LoVo (cell line): ENCODE measurements around the gene SH3BGR.

Source experiments
- DNase-seq: peaks from one replicate; pipeline ENCODE4 v3.0.0-alpha.2; 2016; ENCODE audit warnings: low spot score

Gene SH3BGR

DNA sequence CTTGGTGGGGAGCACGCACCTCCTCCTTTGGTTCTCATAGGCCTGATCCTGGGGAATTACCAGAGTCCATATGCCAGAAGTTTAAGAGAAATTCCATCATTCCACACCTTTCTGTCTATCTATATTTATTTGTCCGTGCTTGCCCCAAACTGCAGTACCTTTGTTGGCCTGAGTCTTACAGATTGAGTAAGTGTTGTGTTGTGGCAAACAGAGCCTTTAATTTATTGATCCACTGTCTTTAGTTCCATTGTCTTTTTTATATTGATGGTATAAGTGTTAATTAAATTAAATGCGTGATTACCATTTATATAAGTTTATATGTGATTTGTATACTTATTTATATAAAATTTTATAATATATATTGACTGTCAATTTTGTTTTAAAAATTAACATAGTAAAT lies 4.9 kb downstream of the SH3BGR start:
- no peak for DNase-seq

DNA sequence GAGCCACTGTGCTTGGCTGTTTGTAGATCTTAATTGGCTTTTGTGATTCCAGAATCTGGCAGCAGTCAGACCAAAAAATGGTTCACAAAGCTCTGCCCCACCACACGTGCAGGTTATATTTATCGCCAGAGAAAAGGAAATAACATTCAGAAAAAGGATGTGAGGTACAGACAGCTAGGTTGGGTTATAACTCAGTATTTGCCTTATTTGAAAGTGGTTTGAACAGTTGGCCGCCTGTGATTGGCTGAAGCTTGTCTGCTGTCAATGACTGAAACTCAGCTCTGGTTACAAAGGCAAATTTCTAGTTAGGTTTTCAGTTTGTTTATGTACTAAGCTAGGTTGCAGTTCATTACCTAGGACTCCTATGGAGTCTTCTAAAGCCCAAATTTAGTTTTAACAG lies 9.6 kb downstream of the SH3BGR start:
- no peak for DNase-seq

DNA sequence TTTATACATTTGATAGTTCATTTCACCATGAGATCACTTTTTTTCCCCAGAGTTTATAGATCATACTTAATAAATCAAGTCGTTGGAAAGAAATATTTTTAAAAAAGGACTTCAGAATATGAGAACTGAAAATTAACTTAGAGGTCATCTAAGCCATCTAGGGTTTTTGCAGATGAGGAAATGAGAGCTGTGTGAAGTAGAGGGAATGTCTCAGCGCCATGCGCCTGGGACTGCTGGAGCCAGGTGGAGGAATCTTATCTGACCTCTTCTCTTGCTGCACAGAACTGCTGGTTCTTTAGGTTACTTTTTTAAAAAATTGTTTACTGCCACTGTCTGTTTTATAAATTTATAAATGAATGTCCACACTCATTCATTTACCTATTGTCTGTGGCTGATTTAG lies 11.5 kb downstream of the SH3BGR start:
- no peak for DNase-seq

DNA sequence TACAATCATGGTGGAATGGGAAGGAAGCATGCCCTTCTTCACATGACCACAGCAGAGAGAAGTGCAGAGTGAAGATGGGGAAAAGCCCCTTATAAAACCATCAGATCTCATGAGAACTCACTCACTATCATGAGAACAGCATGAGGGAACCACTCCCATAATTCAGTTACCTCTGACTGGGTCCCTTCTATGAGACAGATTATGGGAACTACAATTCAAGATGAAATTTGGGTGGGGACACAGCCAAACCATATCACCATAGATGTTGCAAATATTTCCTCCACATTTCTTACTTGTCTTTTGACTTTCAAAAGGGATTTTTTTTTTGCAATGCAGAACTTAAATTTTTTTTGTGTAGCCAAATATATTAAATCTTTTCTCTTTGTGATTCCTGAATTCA lies 14.8 kb downstream of the SH3BGR start:
- DNase-seq: no peak

DNA sequence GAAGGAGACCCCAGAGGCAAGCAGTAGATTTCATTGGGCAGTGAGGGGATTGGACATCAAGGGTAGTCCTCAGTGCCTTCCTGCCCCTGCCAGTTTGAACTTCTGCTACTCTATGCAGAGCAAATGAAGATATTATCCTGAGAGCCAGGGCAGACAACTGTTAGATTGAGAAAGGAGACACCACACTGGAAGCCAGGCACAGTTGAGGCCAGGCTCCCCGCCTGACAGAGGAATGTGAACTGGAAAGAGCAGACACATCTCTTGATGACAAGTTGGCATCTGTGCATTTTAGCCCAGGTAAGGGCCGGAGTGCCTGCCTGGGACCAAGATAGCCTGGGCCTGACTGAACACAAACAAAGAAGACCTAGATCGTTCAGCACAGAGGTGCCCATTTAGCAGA lies 16.0 kb downstream of the SH3BGR start:
- DNase-seq: no peak

DNA sequence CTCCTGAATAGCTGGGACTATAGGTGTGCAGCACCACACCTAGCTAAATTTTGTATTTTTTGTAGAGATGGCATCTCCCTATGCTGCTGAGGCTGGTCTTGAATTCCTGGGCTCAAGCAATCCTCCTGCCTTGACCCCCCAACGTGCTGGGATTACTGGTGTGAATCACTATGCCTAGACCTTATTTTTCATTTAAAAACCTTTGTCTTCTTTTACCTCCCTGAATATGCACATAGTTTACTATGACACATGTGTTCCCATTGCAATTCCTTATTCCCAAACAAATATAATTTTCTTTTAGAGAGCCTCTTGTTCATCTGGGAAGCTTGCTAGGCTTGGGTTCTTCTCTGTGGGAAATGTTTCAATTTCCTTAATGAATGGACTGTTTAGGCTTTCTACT lies 16.8 kb downstream of the SH3BGR start:
- DNase-seq: no peak

DNA sequence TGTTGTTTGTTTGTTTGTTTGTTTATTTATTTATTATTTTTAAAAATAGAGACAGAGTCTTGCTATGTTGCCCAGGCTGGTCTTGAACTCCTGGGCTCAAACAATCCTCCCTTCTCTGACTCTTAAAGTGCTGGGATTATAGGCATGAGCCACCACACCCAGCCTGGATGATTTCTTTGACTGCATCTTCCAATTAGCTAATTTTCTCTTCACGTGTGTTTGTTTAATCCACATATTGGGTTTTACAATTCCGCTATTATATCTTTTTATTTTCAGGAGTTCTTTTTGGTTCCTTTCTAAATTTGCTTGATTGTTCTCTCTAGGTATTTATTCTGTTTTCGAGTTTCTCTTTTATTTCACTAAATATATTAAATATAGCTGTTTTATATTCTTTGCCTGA lies 19.8 kb downstream of the SH3BGR start:
- DNase-seq: no peak

DNA sequence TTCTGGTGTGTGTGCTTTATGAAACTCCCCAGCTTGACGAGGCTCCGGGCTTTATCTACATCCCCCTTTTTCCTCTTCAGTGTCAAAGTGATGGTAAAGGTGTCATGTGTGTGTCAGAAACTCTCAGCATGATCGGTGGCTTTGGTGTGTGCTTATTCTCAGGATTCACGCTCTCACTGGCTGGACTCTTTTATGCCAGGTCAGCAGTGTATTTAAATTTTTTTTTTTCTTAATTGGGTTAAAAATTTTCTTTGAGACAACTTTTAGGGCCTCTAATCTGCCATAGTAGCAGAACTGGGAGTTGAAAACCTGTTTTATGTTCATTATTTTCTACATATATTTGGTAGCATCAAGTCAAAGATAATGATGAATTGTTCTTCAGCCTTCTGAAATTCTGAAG lies 21.0 kb downstream of the SH3BGR start:
- DNase-seq: no peak

DNA sequence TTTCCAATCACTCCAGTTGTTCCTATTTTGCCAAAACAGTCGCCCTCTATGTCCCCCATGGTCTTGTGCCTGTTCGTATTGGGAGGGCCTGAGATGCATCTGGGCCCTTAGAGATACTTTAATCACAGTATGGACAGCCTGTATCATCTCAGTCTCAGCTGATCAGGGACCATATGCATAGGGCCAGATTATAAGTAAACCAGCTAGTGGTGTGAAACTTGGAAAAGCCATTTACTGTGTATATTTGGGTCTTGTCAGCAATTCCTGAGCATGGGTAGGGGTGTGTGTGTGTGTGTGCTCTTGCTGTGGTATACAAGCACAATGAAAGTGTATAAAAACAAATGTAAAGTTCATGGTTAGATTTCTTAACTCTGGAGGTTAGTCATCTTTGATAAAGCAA lies 22.8 kb downstream of the SH3BGR start:
- DNase-seq: no peak

DNA sequence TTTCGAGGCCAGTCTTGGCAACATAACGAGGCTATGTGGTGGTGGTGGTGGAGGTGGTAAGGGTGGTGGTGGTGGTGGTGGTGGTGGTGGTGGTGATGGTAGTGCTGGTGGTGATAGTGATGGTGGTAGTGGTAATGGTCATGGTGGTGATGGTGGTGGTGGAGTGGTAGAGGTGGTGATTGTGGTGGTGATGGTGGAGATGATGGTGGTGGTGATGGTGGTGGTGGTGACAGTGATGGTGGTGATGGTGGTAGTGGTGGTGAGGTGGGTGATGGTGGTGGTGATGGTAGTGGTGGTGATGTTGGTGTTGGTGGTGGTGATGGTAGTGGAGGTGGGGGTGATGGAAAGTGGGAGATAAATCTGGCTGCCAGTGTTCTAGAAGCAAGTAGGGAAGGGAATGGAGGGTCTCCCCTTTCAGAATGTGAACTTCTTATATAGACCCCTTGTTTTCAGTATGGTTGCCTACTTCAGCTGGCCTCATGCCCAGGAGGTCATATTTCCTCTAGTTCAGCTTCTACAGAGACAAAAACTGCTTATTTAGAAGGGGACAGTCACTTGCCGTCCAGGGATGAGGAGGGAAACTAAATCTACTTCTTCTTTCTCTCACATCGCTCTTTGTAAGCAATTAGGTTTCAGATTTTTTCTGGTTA lies 27.5 kb downstream of the SH3BGR start:
- DNase-seq: no peak

DNA sequence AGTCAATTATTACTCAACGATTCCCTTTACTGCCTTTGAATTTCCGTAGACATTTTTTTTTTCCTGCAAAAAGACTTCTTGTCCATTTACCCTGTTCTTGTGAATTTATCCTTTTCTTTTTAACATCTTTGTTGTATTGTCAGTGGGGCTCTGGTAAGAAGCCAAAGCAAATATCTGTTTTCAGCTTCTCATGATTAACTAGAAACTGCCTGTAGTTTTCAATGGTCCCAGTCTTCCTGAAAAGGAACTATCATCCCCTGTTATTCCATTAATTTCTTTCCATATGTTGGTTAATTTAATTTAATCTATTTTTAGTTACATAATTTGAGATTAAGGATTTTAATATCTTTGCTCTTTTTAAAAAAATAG lies 28.0 kb downstream of the SH3BGR start:
- no peak for DNase-seq

DNA sequence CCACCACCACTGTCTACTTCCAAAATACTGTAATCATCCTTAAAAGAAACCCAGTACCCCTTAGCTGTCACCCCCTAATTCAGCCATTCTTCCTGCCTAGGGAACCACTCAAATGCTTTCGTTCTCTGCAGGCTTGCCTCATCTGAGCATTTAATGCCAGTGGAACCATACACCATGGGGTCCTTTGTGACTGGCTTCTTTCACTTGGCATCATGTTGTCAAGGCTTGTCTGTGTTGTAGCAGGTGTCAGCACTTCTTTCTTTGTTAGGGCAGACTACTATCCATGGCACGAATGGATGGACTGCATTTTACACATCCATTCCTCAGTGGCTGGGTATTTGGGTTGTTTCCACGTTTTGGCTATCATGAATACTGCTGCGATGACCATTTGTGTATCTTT lies 28.5 kb downstream of the SH3BGR start:
- no peak for DNase-seq

DNA sequence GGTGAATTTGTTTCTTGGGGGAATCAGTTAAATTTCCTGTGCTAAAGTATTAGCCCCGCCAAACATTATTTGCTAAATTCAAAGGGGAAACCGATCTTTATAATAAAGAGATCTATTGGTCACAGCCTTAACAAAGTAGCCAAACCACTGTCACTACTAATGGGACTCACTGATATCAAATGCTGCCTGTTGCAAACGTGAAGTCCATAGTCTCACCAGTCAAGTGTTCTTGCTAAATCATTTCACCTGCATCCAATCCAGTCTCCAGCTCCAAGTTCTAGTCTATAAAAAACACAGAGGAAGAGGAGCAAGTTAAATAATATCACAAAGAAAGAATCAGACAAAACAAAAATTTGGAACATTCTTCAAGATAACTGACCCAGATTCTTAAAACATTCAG lies 30.1 kb downstream of the SH3BGR start:
- no peak for DNase-seq

DNA sequence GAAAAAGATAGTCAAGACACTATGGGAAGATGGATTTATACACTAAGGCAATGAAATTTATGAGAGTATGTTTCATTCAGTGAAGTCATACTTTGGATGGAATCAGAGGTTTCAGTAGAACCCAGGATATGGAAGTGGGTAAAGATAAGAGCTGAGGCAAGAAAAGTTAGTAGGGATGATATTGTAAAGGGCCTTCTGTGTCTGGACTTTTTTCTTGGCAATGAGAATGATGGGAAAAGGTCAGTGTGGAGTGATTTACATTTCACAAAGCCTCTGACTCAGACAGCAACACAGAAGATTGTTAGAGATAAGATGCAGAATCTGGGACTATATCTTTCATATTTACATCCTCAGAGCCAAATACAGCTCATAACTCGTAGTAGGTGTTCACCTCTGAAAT lies 32.1 kb downstream of the SH3BGR start:
- peak; percentile 2 for DNase-seq

DNA sequence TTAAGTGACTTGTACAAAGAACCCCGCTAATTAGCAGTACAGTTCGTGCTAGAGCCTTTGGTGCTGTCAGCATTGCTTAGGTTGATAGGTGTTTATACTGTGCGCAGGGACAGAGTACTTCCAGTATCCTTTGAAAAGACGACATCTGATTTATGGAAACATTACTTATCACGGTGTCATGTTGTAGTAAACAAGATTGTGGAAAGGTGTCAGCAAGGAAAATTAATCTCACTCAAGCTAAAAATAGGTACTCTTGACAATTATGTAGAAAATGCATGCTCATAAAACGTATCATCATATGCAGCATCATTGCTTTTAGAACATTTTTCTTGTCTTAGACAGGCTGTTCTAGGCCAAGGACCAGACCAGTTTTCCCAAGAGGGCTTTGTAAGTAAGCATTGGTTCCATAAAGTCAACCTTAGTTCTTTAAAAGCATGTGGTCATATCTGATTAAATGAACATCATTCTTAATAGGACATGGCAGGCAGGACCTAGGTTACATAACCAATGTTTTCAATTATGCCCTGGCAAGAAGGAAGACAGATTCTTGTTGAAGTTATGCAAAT lies 33.0 kb downstream of the SH3BGR start:
- no peak for DNase-seq

DNA sequence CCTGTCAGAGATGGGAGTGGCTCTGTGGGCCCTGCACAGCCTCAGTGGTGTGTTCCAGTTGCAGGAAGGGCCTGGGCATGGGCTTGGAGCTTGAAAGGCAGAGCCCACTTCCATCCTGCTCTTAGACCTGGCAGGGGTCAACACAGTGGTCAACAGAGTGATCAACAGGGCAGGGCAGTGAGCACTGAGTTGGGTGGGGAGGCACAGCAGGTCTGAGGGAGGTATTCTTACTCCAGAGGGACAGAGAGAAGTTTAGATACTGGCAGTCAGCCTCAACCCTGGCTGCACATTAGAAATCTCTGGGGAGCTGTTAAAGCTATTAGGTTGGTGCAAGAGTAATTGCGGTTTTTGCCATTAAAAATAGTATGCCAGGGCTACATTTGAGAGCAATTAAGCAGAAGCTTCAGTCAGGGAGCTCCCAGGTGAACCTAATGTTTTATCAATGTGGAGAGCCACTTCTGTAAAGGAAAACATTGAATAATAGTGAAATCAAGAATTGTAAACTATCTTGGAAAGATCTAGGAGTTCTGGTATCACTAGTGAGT lies 37.7 kb downstream of the SH3BGR start:
- no peak for DNase-seq

DNA sequence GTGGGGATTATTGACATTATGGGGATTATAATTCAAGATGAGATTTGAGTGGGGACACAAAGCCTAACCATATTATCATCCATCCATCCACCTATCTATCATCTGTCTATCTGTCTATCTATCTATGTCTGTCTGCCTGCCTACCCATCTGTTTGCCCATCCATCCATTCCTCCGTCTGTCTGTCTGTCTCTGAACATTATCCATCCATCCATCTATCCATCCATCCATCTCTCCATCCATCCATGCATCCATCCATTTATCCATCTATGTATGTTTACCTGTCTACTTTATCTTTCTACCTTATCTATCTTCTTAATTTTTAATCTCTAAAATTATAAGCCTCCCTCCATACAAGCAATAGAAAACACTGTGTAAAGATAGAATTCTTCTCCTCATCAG lies 47.4 kb downstream of the SH3BGR start:
- DNase-seq: no peak

DNA sequence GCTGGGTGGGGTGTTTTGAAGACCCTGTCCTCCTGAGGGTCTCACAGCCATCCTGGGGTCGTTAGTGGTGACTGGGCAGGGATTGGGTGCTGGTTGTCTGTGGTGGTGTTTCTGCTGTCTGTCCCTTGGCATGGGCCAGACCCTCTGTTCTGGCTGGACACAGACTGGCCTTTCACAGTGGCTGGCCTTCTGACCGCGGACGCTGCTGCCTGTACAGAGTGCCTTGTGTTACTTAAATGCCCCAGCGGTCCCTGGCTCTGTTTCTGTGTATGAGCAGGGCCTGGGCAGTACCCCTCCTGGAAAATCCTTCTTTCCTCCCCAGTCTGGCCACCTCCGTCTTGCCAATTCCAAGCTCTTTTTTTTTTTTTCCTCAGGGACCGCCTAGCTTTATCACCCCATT lies 50.9 kb downstream of the SH3BGR start:
- DNase-seq: no peak

DNA sequence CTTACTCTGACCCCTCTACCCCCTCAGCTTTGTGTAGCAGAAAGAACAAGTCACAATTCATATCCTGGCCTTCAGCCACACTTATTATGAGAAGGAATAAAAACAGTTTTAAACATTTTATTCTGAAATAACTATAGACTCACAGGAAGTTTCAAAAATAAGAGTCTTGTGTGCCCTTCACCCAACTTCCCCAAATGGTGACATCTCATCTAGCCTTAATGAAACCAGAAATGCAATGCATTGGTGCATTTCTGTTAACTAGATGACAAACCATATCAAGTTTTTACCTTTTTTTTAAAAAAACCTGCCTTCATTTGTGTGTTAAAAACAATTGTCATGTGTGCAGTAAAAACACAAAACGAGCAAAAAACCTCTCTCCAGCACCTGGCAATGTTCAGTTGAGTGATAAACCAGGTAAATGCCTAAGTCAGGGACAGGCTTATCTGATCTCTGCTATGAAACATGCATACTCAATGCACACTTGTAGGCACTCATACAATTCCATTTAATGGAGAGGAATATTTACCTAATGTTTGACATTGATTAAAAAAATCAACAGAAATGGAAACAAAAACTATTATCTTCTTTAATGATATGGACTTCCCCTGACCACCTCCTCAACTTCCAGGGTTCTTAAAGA lies 51.5 kb downstream of the SH3BGR start:
- DNase-seq: no peak

DNA sequence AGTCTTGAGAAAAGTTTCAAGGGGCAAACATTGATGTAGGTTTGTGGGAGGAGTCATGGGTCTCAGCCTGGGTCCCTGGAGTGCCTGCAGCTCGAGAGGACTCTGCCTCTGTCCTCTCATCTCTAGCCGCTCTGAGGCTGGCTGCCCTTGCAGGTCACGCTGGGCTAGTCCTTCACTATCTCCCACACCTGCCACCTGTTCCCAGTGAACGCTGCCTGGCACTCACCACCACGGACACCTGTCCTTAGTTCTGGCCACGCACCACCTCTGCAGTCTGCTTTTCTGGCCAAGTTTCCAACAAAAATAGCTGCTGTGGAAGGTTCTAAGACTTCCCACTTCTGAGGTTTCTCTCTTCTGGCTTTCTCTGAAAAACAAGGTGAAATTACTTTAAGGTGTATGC lies 52.5 kb downstream of the SH3BGR start:
- no peak for DNase-seq

DNA sequence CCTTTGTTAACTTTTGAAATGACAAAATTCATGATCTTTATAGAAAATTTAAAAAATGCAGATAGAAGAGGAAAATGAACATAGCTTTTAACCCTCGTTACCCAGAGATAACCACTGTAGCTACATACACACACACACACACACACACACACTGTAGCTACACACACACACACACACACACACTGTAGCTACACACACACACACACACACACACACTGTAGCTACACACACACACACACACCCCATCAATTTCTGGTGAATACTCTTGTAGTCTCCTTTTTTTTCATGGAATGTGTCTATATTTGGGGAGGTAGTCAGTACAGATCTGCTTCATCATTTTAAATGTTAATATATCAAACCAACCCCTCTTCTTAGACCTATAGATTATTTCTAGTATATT lies 58.5 kb downstream of the SH3BGR start:
- DNase-seq: no peak

DNA sequence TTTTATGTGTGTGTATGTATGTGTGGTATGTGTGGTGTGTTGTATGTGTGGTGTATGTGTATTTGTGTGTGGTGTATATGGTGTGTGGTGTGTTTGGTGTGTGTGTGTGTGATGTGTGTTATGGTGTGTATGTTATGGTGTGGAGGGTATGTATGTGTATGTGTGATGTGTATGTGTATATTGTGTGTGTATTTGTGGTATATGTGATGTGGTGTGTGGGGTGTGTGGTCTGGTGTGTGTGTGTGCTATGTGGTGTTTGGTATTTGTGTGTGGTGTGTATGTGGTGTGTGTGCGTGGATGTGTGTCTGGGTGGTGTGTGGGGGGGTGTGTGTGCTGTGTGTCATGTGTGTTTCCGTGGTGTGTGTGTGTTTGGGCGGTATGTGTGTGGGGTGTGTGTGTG lies 59.3 kb downstream of the SH3BGR start:
- DNase-seq: no peak

DNA sequence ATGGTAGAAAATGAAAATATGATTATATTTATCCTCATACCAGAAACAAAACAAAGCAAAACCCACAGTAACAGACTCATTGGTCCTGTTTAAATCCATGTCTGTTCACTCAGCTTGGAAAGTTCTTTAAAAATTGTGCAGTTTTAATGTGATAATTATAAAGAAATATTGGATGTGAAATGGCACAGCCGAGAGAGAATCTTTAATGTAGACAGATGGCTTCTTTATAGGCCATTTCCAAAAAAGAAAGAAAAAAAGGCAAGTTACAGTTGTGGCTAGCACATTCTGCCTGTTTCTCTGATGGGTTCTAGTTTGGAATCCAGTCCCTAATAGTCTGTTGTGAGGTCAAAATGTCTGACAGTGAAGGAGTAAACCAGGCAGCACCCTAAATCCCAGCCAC lies 62.0 kb downstream of the SH3BGR start:
- no peak for DNase-seq
